GM21825 (cell line): ENCODE data around the gene GNB1.
"Not testable (repeated sequence)": the region's sequence is repeated elsewhere in the genome, so short reads cannot be mapped to it uniquely, and the experiment has no call there.

Experiments
- ATAC-seq: cut with Tn5 transposase; IDR thresholded peaks from one replicate; pipeline ENCODE4 v1.9.1; 2021; ENCODE audit warnings: mild to moderate bottlenecking, moderate library complexity; ENCODE audit not compliant: unreplicated experiment

Gene GNB1

GRCh38 chr1:1861761-1862310 is 29.1 kb downstream of the GNB1 start:
- not testable (repeated sequence) for ATAC-seq

GRCh38 chr1:1861339-1861730 is 29.6 kb downstream of the GNB1 start:
- ATAC-seq, result no peak

GRCh38 chr1:1859970-1860697 is 30.8 kb downstream of the GNB1 start:
- ATAC-seq, result not testable (repeated sequence)

- ATAC-seq, result no peak
Measured at GRCh38 chr1:1858382-1859086, 32.4 kb downstream of the GNB1 start.

- ATAC-seq, result no peak
Measured at GRCh38 chr1:1857096-1857703, 33.7 kb downstream of the GNB1 start.

- not testable (repeated sequence) for ATAC-seq
Measured at GRCh38 chr1:1856161-1856560, 34.7 kb downstream of the GNB1 start.

- no peak for ATAC-seq
Measured at GRCh38 chr1:1853593-1854257, 37.2 kb downstream of the GNB1 start.

- ATAC-seq, result no peak
Measured at GRCh38 chr1:1852619-1853414, 38.1 kb downstream of the GNB1 start.

GRCh38 chr1:1847890-1848289 is 43.0 kb downstream of the GNB1 start:
- ATAC-seq, result peak; percentile 56

- no peak for ATAC-seq
Measured at GRCh38 chr1:1847061-1847850, 43.6 kb downstream of the GNB1 start.

GRCh38 chr1:1846386-1846918 is 44.4 kb downstream of the GNB1 start:
- ATAC-seq, result no peak

- peak; percentile 42 for ATAC-seq
Measured at GRCh38 chr1:1842360-1843146, 48.3 kb downstream of the GNB1 start.

- no peak for ATAC-seq
Measured at GRCh38 chr1:1841575-1841995, 49.3 kb downstream of the GNB1 start.

GRCh38 chr1:1839311-1839965 is 51.4 kb downstream of the GNB1 start:
- ATAC-seq, result no peak

GRCh38 chr1:1836119-1836518 is 54.8 kb downstream of the GNB1 start:
- no peak for ATAC-seq

- ATAC-seq, result no peak
Measured at GRCh38 chr1:1835546-1835945, 55.3 kb downstream of the GNB1 start.

- ATAC-seq, result peak; percentile 71
Measured at GRCh38 chr1:1833916-1834325, 57.0 kb downstream of the GNB1 start.

GRCh38 chr1:1833456-1833855 is 57.4 kb downstream of the GNB1 start:
- no peak for ATAC-seq
